Measurements from ENCODE around the gene MRAS.
"Not testable (repeated sequence)": the region's sequence is repeated elsewhere in the genome, so short reads cannot be mapped to it uniquely, and the experiment has no call there.

MRAS gene

GRCh38 chr3:138412821-138413551, 64.6 kb downstream of the MRAS start:
- no peaks in the 10 kb centered on the region for H3K9me3 ChIP-seq (ENCODE audit: control insufficient read depth, insufficient read depth, low read depth, low read length)
- TF ChIP-seq OSR2 (tag by site-specific recombination; IDR thresholded peaks at IDR 0.05) (no peak), KLF16 (tag by site-specific recombination; IDR thresholded peaks at IDR 0.05) (no peak), ZBTB1 (tag by site-specific recombination; IDR thresholded peaks at IDR 0.05) (no peak)
- POLR2A ChIA-PET = interaction anchor here (0.5 kb wide), 1 partner anchor 23 kb away, joined by 8 read pairs; no protein-coding TSS in a partner anchor
- H3K4me3 ChIP-seq (ENCODE audit: low read depth, low read length) = no peak overlapping the region
- no peak overlapping the region for H3K27ac ChIP-seq (ENCODE audit: extremely low read depth, low read depth, low read length)
- H3K4me1 ChIP-seq (ENCODE audit: control insufficient read depth, insufficient read depth, low read length) = no peaks in the 10 kb centered on the region
- CTCF ChIA-PET = interaction anchor here (0.5 to 0.6 kb wide), 2 partner anchors 62 to 444 kb away, joined by 3 to 4 read pairs; no protein-coding TSS in a partner anchor
- no peaks in the 10 kb centered on the region for H3K36me3 ChIP-seq (ENCODE audit: control insufficient read depth in 2 of 2, insufficient read depth in 1 of 2, low read length in 2 of 2)

GRCh38 chr3:138416236-138416635, 67.9 kb downstream of the MRAS start:
- H3K27ac ChIP-seq (ENCODE audit: extremely low read depth, low read depth, low read length); H3K4me3 ChIP-seq (ENCODE audit: low read depth, low read length); POLR2A ChIA-PET; H3K4me1 ChIP-seq (ENCODE audit: control insufficient read depth, insufficient read depth, low read length); H3K9me3 ChIP-seq (ENCODE audit: control insufficient read depth, insufficient read depth, low read depth, low read length); H3K36me3 ChIP-seq (ENCODE audit: control insufficient read depth in 2 of 2, insufficient read depth in 1 of 2, low read length in 2 of 2): not testable (repeated sequence)
- CTCF ChIA-PET = interaction anchor here (0.7 to 3.4 kb wide), 5 partner anchors 8 to 508 kb away, joined by 3 to 26 read pairs (median 13); no protein-coding TSS in a partner anchor

- Histone ChIP-seq H3K27ac (ENCODE audit: extremely low read depth, low read depth, low read length) (no peak overlapping the region), H3K4me3 (ENCODE audit: low read depth, low read length) (no peak overlapping the region), H3K9me3 (ENCODE audit: control insufficient read depth, insufficient read depth, low read depth, low read length) (no peaks in the 10 kb centered on the region), H3K4me1 (ENCODE audit: control insufficient read depth, insufficient read depth, low read length) (no peaks in the 10 kb centered on the region), H3K36me3 (ENCODE audit: control insufficient read depth in 2 of 2, insufficient read depth in 1 of 2, low read length in 2 of 2) (no peaks in the 10 kb centered on the region)
- ChIA-PET CTCF (interaction anchor here (0.6 to 3.4 kb wide), 34 partner anchors 9 to 936 kb away, joined by 3 to 26 read pairs (median 3); partner anchors contain the start of genes CEP70 and ESYT3), POLR2A (interaction anchor here (1.0 kb wide), 1 partner anchor 57 kb away, joined by 3 read pairs; no protein-coding TSS in a partner anchor)
- TF ChIP-seq ZNF530 (tag by site-specific recombination; IDR thresholded peaks at IDR 0.05; ENCODE audit: low read depth) (no peak), ZNF449 (tag by site-specific recombination; IDR thresholded peaks at IDR 0.05) (no peak), SP3 (tag by site-specific recombination; IDR thresholded peaks at IDR 0.05) (no peak), IKZF3 (tag by site-specific recombination; IDR thresholded peaks at IDR 0.05) (0 out of 2 replicates have a peak, but pooled peaks have one; percentile 33), BCL6B (tag by site-specific recombination; IDR thresholded peaks at IDR 0.05) (no peak), ZNF391 (tag by site-specific recombination; IDR thresholded peaks at IDR 0.05; ENCODE audit: borderline replicate concordance, low read depth) (no peak), ZNF654 (tag by site-specific recombination; IDR thresholded peaks at IDR 0.05; ENCODE audit: low read depth) (peak; percentile 60), CTCF (tag by site-specific recombination; IDR thresholded peaks at IDR 0.05) (peak; percentile 68), ZNF274 (IDR thresholded peaks at IDR 0.05; ENCODE audit: low read length) (no peak), ZNF274 (tag by site-specific recombination; IDR thresholded peaks at IDR 0.05; ENCODE audit: borderline replicate concordance) (no peak)
These were observed 69.2 kb downstream of the MRAS start for GRCh38 chr3:138417559-138417982.

Data from HEK293 (cell line).